ENCODE data around the gene CYTH3. TPM values are rescaled to one million over a fixed set of nuclear protein-coding genes. Genes with fewer than 3 reads are reported as not detected.
"Not testable (repeated sequence)": the region's sequence is repeated elsewhere in the genome, so short reads cannot be mapped to it uniquely, and the experiment has no call there.

Gene CYTH3
- total RNA-seq, 1 experiment from 2014 or later: 73.4 TPM

DNA sequence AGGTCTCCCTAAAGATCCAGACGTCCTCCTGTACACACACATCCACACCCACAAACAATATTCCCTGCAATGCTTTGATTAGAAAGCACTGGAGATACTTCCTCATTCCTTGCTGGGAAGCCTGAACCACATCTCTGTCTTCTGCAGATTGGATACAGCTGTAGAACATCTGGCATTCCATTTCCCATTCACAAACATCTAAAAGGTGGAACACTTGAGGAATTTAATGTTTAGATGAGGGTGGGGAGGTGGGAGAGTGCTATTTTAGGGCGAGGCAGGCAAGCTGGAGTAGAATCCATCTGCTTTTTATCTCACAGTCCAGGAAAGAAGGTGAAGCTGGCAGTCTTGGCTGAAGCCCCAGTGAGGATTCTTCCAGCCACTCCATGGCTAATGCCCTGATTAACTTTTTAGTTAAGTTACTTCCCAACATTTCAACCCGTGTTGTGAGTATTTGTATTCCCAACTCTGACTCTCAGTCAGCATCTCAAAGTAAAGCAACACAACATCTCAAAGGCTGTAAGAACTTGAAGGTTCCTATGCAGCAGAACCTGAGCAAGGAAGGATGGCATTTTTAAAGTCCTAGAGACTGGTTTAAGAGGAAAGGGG, 46.1 kb downstream of the CYTH3 start:
- peaks cover 7% of the 10 kb centered on the region for H3K36me3 Mint-ChIP-seq (ENCODE audit: insufficient read depth, unreplicated experiment)
- H3K27me3 Mint-ChIP-seq (ENCODE audit: unreplicated experiment): no peaks in the 10 kb centered on the region
- H3K27ac Mint-ChIP-seq (ENCODE audit: unreplicated experiment): no peak overlapping the region
- no peaks in the 10 kb centered on the region for H3K9me3 Mint-ChIP-seq (ENCODE audit: low read depth, unreplicated experiment)
- TF ChIP-seq, protein P1, sequence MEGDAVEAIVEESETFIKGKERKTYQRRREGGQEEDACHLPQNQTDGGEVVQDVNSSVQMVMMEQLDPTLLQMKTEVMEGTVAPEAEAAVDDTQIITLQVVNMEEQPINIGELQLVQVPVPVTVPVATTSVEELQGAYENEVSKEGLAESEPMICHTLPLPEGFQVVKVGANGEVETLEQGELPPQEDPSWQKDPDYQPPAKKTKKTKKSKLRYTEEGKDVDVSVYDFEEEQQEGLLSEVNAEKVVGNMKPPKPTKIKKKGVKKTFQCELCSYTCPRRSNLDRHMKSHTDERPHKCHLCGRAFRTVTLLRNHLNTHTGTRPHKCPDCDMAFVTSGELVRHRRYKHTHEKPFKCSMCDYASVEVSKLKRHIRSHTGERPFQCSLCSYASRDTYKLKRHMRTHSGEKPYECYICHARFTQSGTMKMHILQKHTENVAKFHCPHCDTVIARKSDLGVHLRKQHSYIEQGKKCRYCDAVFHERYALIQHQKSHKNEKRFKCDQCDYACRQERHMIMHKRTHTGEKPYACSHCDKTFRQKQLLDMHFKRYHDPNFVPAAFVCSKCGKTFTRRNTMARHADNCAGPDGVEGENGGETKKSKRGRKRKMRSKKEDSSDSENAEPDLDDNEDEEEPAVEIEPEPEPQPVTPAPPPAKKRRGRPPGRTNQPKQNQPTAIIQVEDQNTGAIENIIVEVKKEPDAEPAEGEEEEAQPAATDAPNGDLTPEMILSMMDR (IDR thresholded peaks at IDR 0.05; ENCODE audit: unreplicated experiment): no peak
- intact Hi-C loops (cut with micrococcal nuclease; ENCODE audit: unreplicated experiment): loop anchor here (5.0 kb wide), 1 partner anchor 46 kb away; the partner anchor contains the start of gene CYTH3
- H3K4me1 Mint-ChIP-seq (ENCODE audit: low read depth, unreplicated experiment): peaks cover 34% of the 10 kb centered on the region
- CTCF ChIA-PET: interaction anchor here (0.5 kb wide), 1 partner anchor 135 kb away, joined by 4 read pairs; no protein-coding TSS in a partner anchor
- BruUV-seq (replicated peaks): no TSS peak
- peak; percentile 12 for DNase-seq
- no peak overlapping the region for H3K4me3 Mint-ChIP-seq (ENCODE audit: low read depth, unreplicated experiment)

DNA sequence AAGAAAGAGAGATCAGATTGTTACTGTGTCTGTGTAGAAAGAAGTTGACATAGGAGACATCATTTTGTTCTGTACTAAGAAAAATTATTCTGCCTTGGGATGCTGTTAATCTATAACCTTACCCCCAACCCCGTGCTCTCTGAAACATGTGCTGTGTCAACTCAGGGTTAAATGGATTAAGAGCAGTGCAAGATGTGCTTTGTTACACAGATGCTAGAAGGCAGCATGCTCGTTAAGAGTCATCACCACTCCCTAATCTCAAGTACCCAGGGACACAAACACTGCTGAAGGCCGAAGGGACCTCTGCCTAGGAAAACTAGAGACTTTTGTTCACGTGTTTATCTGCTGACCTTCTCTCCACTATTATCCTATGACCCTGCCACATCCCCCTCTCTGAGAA, 49.0 kb downstream of the CYTH3 start:
- H3K27ac Mint-ChIP-seq (ENCODE audit: unreplicated experiment); H3K4me3 Mint-ChIP-seq (ENCODE audit: low read depth, unreplicated experiment); CTCF ChIA-PET; DNase-seq; H3K36me3 Mint-ChIP-seq (ENCODE audit: insufficient read depth, unreplicated experiment); H3K9me3 Mint-ChIP-seq (ENCODE audit: low read depth, unreplicated experiment); H3K27me3 Mint-ChIP-seq (ENCODE audit: unreplicated experiment); intact Hi-C loops (cut with micrococcal nuclease; ENCODE audit: unreplicated experiment); BruUV-seq (replicated peaks): not testable (repeated sequence)
- H3K4me1 Mint-ChIP-seq (ENCODE audit: low read depth, unreplicated experiment): peaks cover 46% of the 10 kb centered on the region

DNA sequence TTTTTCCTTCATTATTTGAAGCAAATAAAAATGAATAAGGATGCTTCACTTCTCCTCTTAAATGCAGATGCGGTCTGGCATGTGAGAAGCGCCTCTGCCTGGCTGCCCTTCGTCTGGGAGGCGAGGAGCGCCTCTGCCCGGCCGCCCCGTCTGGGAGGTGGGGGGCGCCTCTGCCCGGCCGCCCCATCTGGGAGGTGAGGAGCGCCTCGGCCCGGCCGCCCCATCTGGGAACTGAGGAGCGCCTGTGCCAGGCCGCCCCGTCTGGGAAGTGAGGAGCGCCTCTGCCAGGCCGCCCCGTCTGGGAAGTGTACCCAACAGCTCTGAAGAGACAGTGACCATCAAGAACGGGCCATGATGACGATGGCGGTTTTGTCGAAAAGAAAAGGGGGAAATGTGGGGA, 49.4 kb downstream of the CYTH3 start:
- H3K4me3 Mint-ChIP-seq (ENCODE audit: low read depth, unreplicated experiment); H3K27ac Mint-ChIP-seq (ENCODE audit: unreplicated experiment); BruUV-seq (replicated peaks); H3K27me3 Mint-ChIP-seq (ENCODE audit: unreplicated experiment); H3K36me3 Mint-ChIP-seq (ENCODE audit: insufficient read depth, unreplicated experiment); DNase-seq; intact Hi-C loops (cut with micrococcal nuclease; ENCODE audit: unreplicated experiment); CTCF ChIA-PET; H3K9me3 Mint-ChIP-seq (ENCODE audit: low read depth, unreplicated experiment): not testable (repeated sequence)
- H3K4me1 Mint-ChIP-seq (ENCODE audit: low read depth, unreplicated experiment): peaks cover 46% of the 10 kb centered on the region

DNA sequence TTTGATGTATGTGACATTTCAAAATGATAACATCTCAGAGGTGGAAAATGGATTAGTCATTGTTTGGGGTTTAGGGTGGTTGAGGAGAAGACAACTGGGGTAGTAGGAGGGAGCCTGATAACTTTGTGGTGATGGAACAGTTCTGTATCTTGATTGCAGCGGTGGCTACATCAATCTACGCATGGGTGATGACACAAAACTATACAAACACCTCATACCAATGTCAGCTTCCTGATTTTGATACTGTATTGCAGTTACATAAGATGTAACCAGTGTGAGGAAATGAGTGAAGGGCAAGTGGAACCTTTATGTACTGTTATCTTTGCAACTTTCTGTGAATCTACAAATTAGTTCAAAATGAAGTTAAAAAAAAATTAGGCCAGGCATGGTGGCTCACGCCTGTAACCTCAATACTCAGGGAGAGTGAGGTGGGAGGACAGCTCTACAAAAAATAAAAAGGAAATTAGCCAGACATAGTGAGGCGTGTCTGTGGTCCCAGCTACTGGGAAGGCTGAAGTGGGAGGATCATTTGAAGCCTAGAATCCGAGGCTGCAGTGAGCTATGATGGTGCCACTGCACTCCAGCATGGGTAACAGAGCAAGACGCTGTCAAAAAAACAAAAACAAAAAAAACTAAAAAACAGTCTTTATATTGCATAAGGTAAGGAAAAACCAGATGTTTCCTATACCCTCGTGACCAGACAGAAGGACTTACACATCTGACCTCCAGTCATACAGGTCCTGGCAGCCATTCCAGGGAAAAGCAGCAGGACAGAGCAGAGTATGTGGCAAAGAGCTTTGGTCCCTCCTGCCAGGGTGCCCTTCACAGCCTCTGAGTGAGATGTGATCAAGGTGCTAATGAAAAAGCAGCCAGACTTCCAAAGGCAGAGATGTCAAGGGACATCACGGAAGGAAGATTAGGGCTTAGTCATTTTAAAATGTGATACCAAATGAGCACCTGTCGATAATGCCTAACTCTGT, 50.8 kb downstream of the CYTH3 start:
- peaks cover 48% of the 10 kb centered on the region for H3K4me1 Mint-ChIP-seq (ENCODE audit: low read depth, unreplicated experiment)
- H3K36me3 Mint-ChIP-seq (ENCODE audit: insufficient read depth, unreplicated experiment): peaks cover 9% of the 10 kb centered on the region
- no peak overlapping the region for H3K4me3 Mint-ChIP-seq (ENCODE audit: low read depth, unreplicated experiment)
- intact Hi-C loops (cut with micrococcal nuclease; ENCODE audit: unreplicated experiment): loop anchor here (2.0 kb wide), 1 partner anchor 21 kb away; no protein-coding TSS in a partner anchor
- H3K9me3 Mint-ChIP-seq (ENCODE audit: low read depth, unreplicated experiment): no peaks in the 10 kb centered on the region
- TF ChIP-seq, protein P1 (IDR thresholded peaks at IDR 0.05; ENCODE audit: unreplicated experiment): no peak
- H3K27me3 Mint-ChIP-seq (ENCODE audit: unreplicated experiment): no peaks in the 10 kb centered on the region
- BruUV-seq (replicated peaks): no TSS peak
- DNase-seq: no peak
- CTCF ChIA-PET: interaction anchor here (0.5 kb wide), 1 partner anchor 231 kb away, joined by 4 read pairs; no protein-coding TSS in a partner anchor
- no peak overlapping the region for H3K27ac Mint-ChIP-seq (ENCODE audit: unreplicated experiment)

DNA sequence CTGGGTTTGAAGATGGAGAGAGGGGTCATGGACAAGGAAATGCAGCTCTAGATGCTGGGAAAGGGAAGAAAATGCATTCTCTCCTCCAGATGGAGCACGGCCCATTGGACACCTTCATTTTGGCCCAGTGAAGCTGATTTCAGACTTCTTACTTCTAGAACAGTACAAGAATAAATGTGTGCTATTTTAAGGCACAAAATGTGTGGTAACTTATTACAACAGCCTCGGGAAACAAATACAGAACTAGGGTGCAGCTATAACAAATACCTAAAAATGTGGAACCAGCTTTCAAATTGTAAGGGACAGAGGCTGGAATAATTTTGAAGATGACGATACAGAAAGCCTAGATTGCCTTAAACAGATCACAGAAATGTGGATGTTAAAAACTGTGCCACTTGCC, 54.1 kb downstream of the CYTH3 start:
- Mint-ChIP-seq H3K4me3 (ENCODE audit: low read depth, unreplicated experiment) (no peak overlapping the region), H3K4me1 (ENCODE audit: low read depth, unreplicated experiment) (peaks cover 41% of the 10 kb centered on the region), H3K36me3 (ENCODE audit: insufficient read depth, unreplicated experiment) (peaks cover 9% of the 10 kb centered on the region), H3K27me3 (ENCODE audit: unreplicated experiment) (no peaks in the 10 kb centered on the region), H3K27ac (ENCODE audit: unreplicated experiment) (no peak overlapping the region), H3K9me3 (ENCODE audit: low read depth, unreplicated experiment) (no peaks in the 10 kb centered on the region)
- TF ChIP-seq, protein P1 (IDR thresholded peaks at IDR 0.05; ENCODE audit: unreplicated experiment): no peak
- no peak for DNase-seq
- BruUV-seq (replicated peaks): no TSS peak
- CTCF ChIA-PET: interaction anchor here (0.7 to 0.9 kb wide), 2 partner anchors 18 to 362 kb away, joined by 3 to 11 read pairs; no protein-coding TSS in a partner anchor
- intact Hi-C loops (cut with micrococcal nuclease; ENCODE audit: unreplicated experiment): no loop called here
